RPMI8226 (cell line): ENCODE data around the gene RIN3.
"Not testable (repeated sequence)": the region's sequence is repeated elsewhere in the genome, so short reads cannot be mapped to it uniquely, and the experiment has no call there.

Experiments used
- DNase-seq: peaks from one replicate; pipeline ENCODE4 v3.0.0-alpha.2; 2015

Gene RIN3

GRCh38 chr14:92531106-92531873 is 17.7 kb downstream of the RIN3 start:
- DNase-seq: no peak

GRCh38 chr14:92532490-92533163 is 19.0 kb downstream of the RIN3 start:
- DNase-seq: no peak

GRCh38 chr14:92534932-92535643 is 21.5 kb downstream of the RIN3 start:
- DNase-seq: no peak

- DNase-seq: not testable (repeated sequence)
These were observed 22.6 kb downstream of the RIN3 start for GRCh38 chr14:92536231-92536630.

GRCh38 chr14:92538412-92538985 is 24.9 kb downstream of the RIN3 start:
- DNase-seq: no peak

- DNase-seq: no peak
These were observed 25.8 kb downstream of the RIN3 start for GRCh38 chr14:92539419-92539818.

GRCh38 chr14:92539875-92540274 is 26.3 kb downstream of the RIN3 start:
- DNase-seq: no peak

GRCh38 chr14:92540472-92541048 is 27.0 kb downstream of the RIN3 start:
- no peak for DNase-seq

- DNase-seq: no peak
These were observed 29.4 kb downstream of the RIN3 start for GRCh38 chr14:92542766-92543554.

GRCh38 chr14:92544051-92544720 is 30.6 kb downstream of the RIN3 start:
- no peak for DNase-seq

- DNase-seq: no peak
These were observed 32.9 kb downstream of the RIN3 start for GRCh38 chr14:92546347-92547053.

- DNase-seq: no peak
These were observed 35.7 kb downstream of the RIN3 start for GRCh38 chr14:92549105-92549858.

GRCh38 chr14:92549859-92550230 is 36.3 kb downstream of the RIN3 start:
- DNase-seq: no peak

GRCh38 chr14:92551044-92551841 is 37.7 kb downstream of the RIN3 start:
- DNase-seq: peak; percentile 60

- no peak for DNase-seq
These were observed 38.5 kb downstream of the RIN3 start for GRCh38 chr14:92552066-92552465.

GRCh38 chr14:92553438-92553837 is 39.9 kb downstream of the RIN3 start:
- no peak for DNase-seq

GRCh38 chr14:92555465-92556111 is 42.0 kb downstream of the RIN3 start:
- DNase-seq: peak; percentile 75

GRCh38 chr14:92556255-92556741 is 42.7 kb downstream of the RIN3 start:
- DNase-seq: no peak
